HG02973 (cell line): ENCODE data around the gene ZNF823.
"Not testable (repeated sequence)": the region's sequence is repeated elsewhere in the genome, so short reads cannot be mapped to it uniquely, and the experiment has no call there.

Experiments
- ATAC-seq: cut with Tn5 transposase; IDR thresholded peaks from one replicate; pipeline ENCODE4 v1.9.1; 2021; ENCODE audit warnings: moderate library complexity; ENCODE audit not compliant: unreplicated experiment

ZNF823 gene

DNA sequence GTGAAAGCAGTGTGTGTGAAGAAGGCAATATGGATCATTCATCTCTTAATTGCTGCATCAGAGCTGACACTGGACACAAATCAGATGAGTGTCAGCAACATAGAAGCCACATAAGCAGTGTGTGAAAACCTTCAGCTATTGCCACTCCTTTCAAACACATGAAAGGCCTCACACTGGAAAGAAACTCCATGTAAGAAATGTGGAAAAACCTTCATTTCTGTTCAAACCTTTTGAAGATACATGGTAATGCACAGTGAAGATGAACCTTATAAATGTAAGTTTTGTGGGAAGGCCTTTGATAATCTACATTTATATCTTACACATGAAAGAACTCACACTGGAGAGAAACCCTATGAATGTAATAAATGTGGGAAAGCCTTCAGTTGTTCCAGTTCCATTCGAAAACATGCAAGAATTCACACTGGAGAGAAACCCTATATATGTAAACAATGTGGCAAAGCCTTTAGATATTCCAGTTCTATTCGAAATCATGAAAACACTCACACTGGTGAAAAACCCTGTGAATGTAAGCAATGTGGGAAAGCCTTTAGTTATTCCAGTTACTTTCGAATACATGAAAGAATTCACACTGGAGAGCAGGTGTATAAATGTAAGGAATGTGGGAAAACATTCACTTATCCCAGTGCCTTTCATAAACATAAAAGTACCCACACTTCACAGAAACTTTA, 53.6 kb downstream of the ZNF823 start:
- no peak for ATAC-seq

DNA sequence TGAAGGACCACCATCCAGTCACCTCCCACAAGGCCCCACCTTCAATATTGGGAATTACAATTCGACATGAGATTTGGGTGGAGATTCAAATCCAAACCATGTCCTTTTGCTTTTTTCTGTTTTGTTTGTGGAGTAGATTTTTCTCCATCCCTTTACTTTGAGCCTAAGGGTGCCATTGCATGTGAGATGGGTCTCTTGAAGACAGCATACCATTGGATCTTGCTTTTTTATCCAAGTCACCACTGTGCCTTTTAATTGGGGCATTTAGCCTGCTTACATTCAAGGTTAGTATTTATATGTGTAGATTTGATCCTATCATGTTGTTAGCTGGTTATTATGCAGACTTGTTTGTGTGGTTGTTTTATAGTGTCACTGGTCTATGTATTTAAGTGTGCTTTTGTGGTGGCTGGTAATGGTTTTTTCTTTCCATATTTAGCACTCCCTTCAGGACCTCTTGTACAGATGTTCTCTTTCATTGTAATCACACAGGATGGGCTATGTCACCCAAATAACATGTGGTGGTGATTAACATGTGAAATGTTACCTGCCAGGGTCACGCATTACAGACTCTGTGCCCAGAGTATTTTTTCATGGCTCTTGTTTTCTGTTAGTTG, 58.0 kb downstream of the ZNF823 start:
- no peak for ATAC-seq

DNA sequence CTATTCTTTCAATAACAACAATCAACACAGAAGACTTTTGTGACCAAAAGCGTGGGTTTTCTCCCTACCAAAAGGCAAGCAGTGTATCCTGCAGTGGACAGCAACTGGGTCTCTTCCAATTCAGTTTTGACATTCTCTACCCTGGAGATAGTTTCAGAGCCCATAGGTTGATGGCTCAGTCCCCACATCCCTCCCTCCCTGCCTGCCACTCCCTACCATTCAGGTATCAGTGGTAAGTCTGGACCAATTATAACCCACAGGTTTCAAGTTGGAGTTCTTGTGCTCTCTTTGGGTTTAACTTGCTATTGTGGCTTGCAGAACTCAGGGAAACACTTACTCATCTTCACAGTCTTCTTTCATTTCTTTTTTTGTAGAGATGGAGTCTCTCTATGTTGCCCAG, 60.2 kb downstream of the ZNF823 start:
- no peak for ATAC-seq

DNA sequence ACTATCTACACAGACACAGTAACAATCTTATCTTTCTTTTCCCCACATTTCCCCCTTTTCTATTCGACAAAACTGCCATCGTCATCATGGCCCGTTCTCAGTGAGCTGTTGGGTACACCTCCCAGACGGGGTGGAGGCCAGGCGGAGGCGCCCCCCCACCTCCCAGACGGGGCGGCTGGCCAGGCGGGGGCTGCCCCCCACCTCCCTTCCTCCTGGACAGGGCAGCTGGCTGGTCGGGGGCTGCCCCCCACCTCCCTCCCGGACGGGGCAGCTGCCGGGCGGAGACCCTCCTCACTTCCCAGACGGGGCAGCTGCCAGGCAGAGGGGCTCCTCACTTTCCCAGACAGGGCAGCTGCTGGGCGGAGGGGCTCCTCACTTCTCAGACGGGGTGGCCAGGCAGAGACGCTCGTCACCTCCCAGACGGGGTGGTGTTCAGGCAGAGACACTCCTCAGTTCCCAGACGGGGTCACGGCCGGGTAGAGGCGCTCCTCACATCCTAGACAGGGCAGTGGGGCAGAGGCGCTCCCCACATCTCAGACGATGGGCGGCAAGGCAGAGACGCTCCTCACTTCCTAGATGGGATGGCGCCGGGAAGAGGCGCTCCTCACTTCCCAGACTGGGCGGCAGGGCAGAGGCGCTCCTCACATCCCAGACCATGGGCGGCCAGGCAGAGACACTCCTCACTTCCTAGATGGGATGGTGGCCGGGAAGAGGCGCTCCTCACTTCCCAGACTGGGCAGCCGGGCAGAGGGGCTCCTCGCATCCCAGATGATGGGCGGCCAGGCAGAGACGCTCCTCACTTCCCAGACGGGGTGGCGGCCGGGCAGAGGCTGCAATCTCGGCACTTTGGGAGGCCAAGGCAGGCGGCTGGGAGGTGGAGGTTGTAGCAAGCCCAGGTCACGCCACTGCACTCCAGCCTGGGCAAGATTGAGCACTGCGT, 61.8 kb downstream of the ZNF823 start:
- not testable (repeated sequence) for ATAC-seq

DNA sequence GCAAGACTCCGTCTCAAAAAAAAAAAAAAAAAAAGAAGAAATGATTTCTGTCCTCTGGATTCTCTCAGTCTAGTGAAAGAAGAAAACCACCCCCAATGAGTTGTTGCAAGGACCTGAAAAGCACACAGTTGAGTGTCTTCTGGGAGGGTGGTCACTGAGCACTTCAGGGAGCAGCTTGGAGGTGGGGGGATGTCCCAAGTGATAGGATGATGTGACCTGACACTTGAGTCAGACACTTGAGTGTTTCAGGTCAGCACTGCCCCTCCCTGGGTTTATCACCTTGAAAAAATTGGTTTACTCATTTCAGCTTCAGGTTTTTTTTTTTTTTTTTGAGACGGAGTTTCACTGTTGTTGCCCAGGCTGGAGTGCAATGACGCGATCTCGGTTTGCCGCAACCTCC, 63.2 kb downstream of the ZNF823 start:
- ATAC-seq = no peak

DNA sequence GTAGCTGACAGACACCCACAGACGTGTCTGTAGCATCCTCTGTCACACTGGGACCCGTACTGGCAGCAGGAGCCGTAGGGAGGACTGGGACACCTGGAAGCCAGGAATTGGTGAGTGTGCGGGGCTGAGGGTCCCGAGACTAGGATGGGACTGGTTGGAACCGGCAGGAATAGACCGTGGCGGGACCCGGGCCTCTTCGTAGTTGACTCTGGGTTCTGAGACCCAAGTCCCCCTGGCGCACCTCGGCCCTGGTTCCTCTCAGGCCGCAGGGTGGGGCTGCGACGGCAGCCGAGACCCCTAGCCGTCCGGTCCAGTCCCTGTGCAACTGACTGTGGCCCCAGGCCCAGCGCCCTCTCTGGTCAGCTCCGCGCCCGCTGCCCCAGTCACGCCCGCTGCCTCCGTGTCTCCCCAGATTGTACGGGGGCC, 64.7 kb downstream of the ZNF823 start:
- ATAC-seq = no peak

DNA sequence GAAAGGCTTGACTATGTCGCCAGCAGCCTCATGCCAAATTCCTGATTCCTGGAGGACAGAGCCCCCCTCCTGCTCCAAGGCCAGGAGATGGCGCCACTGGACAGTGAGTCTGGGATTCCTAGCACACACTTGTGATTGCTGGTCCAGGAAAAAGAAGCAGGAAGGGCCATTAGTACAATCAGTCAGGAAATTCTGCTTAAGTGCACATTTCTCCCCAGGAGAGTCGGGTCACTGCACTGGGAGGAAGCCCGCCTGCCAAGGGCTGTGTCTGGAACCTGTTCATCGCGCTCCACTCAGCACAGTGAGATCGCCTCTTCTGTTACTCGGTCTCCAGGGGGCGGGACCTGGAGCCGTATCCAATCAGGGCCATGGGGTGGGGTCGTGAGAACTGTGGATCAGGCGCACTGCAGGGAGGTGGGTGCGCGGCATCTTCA, 65.1 kb downstream of the ZNF823 start:
- no peak for ATAC-seq
